CD4-positive, alpha-beta T cell treated with Interleukin-6 for 4 hours (primary cell): ENCODE measurements around the gene NETO2.
"Not testable (repeated sequence)": the region's sequence is repeated elsewhere in the genome, so short reads cannot be mapped to it uniquely, and the experiment has no call there.

ENCODE experiments used
- DNase-seq: peaks from one replicate; pipeline ENCODE4 v3.0.0-alpha.2; 2020; ENCODE audit warnings: mixed read lengths

NETO2 gene

GRCh38 chr16:47143677-47144558 lies at the start of gene NETO2:
Gene NETO2 (minus strand): TSS chr16:47143945. CDS start chr16:47143612, 333 bp downstream.
- DNase-seq = peak; percentile 70

DNA sequence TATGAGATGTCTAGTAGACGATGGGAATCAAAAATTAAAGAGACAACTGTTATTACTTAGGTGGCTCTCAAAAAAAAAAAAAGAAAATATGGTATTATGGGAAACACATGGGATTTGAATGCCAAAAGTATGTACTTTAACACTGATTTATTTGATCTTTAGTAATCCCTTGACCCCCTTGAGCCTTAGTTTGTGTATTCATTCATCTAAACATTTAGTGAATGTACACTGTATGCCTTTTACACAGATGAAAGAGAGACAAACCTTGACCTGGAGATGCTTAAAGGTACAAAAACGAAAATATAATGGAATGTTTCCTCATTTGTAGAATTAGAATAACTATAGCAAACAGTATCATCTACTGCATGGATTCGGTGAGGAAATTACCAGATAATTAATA lies 38.6 kb upstream of the NETO2 start:
- DNase-seq = no peak

DNA sequence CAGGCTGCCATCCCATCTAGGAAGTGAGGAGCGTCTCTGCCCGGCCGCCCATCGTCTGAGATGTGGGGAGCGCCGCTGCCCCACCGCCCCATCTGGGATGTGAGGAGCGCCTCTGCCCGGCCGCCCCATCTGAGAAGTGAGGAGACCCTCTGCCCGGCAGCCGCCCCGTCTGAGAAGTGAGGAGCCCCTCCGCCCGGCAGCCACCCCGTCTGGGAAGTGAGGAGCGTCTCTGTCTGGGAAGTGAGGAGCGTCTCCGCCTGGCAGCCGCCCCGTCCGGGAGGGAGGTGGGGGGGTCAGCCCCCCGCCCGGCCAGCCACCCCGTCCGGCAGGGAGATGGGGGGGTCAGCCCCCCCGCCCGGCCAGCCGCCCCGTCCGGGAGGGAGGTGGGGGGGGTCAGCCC lies 37.3 kb upstream of the NETO2 start:
- DNase-seq = not testable (repeated sequence)

DNA sequence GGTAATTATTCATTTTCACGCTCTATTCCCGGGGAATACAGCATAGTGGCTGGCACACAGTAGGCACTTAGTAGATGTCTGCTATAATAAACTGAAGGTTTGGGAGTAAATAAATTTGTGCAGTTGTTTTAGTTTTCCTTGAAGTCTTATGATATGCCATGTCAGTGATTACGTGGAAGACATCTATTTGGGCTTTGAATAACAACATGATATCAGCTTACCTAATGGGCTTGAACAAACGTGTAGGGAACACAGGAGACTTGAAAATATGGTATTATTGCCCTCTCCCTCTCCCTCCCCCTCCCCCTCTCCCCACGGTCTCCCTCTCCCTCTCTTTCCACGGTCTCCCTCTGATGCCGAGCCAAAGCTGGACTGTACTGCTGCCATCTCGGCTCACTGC lies 36.3 kb upstream of the NETO2 start:
- DNase-seq = no peak

DNA sequence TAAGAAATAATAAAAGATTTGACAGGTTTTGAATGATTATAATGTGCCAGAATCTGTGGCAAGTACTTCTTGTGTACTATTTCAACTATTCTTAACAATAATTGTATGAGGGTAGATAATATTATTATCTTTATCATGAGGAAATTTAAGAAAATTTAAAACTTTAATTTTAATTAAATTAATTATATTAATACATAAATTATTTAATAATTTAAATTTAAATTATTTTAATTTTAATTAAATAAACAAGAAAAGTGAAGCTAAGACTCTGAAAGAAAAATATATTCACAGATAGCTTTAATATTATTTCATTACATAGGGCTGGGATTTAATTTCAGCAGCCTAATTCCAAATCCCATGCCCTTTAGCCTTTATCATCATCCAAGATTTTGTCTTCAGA lies 31.4 kb upstream of the NETO2 start:
- DNase-seq = no peak

DNA sequence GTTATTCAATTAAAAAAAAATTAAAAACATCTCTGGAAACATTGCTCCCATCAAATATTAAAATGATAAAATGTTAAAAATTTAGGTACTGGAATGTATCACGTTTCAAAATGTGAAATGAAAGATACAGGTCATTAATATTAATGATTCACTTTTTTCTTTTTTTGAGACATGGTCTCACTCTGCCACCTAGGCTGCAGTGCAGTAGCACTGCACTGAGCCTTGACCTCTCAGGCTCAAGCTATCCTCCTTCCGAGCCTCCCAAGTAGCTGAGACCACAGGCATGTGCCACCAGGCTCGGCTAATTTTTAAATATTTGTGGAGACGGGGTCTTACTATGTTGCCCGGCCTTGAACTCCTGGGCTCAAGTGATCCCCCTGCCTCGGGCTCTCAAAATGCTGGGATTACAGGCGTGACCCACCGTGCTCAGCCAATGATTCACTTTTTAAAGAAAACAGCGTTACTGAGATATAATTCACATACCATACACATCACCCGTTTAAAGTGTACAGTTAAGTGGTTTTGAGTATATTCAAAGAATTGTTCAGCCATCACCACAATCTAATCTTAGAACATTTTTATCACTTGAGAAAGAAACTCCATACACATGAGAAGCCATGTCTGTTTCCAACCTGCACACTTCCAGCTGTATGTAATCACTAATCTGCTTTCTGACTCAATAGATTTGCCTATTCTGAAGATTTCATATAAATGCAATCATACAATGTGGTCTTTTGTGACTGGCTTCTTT lies 19.1 kb upstream of the NETO2 start:
- no peak for DNase-seq

- no peak for DNase-seq
Observed at GRCh38 chr16:47161464-47161863, 17.7 kb upstream of the NETO2 start.

DNA sequence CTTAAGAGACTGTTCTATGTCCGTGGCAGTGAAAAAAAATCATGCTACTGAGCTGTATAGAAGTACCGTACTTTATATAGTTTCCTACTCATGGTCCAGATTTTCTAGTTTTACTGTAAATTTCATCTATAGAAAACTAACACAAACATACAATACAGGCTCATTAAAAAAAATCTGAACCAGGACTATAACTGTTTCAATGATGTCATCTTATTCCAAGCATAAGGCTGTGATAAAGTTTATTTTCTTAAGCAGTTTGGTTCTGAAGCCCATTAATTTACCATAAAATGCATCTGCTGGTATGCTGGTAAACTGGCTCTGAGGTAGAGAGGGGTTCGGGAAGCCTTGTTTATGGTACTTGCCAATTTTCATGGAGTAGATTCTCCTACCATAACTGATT lies 16.7 kb upstream of the NETO2 start:
- no peak for DNase-seq

DNA sequence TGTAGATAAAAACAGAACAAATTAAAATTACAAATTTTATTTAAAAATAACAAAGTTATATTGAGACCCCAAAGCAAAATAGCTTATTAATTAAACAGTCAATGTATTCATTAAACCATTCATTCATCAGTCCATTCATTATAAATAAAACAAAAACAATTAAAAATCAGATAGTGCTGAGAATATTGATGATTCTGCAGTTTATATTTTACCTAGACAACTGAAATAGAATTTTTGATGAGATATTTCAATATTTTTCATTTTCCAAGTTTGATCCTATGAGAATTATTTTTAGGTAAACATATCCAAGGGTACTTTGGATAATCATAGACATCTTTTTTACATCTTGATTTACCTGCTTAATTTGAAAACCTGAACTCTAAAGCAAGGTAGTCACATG lies 15.2 kb upstream of the NETO2 start:
- DNase-seq = no peak

DNA sequence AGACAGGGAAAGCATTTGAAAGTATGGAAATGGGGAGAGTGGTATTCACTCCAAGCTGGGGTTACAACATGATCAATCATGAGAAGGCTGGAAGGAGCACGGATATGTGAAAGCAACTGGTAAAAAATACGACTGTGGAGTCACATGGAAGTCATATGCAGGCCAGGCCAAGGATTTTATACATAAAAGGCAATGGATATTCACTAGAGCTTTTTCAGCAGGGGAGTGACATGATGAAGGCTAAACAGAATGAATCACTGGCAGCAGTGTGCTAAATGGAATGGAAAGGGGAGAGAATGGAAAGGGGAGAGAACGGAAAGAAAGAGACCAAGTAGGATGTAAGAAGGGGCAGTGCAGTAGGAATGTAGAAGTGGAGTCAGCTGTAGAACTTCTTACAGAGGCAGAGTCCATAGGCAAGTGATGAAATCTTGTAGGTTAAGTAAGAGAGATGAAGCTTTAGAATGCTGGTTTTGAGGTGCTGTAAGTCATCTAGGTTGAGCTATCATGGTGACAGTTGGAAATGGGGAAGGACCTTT lies 13.0 kb upstream of the NETO2 start:
- DNase-seq = no peak

DNA sequence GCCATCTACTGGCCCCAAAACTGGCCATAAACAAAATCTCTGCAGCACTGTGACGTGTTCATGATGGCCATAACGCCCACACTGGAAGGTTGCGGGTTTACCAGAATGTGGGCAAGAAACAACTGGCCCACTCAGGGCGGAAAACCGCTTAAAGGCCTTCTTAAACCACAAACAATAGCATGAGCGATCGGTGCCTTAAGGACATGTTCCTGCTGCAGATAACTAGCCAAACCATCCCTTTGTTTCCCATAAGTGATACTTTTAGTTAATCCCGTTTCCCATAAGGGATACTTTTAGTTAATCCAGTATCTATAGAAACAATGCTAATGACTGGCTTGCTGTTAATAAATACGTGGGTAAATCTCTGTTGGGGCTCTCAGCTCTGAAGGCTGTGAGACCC lies 8.8 kb upstream of the NETO2 start:
- DNase-seq = not testable (repeated sequence)

DNA sequence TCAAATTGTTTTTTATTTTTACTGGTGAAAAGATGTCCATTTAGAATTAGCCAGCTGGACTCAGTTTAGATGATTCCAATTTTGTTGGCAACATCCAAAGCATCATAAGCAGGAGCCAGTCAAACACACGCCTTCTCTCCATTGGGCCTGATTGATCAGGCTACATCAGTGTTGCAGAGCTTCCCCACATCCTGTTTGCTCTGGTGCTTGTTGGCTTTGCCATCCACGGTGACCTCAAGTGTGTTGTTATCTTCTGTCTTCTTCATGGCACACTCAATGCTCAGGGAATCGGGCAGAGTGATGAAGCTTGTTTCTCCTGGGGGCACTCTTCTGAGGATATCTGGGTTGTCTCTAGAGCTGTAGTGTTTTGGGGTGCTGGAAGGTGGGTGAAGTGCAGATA lies 6.3 kb upstream of the NETO2 start:
- DNase-seq = no peak

DNA sequence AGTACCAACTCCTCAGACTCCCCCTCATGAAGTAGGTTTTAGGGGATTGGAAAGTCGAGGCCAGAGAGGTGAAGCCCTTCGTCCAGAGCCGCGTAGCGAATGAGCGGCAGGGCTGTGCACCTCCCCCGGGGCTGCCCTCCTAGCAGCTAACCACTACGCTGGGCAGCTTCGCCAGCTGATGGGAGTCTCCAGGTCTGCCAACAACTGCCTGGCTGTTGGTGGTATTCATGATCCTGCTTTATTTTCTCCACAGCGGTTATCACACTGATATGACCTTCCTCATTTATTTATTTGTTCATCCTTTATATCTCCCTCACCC lies 773 bp upstream of the NETO2 start:
- no peak for DNase-seq

DNA sequence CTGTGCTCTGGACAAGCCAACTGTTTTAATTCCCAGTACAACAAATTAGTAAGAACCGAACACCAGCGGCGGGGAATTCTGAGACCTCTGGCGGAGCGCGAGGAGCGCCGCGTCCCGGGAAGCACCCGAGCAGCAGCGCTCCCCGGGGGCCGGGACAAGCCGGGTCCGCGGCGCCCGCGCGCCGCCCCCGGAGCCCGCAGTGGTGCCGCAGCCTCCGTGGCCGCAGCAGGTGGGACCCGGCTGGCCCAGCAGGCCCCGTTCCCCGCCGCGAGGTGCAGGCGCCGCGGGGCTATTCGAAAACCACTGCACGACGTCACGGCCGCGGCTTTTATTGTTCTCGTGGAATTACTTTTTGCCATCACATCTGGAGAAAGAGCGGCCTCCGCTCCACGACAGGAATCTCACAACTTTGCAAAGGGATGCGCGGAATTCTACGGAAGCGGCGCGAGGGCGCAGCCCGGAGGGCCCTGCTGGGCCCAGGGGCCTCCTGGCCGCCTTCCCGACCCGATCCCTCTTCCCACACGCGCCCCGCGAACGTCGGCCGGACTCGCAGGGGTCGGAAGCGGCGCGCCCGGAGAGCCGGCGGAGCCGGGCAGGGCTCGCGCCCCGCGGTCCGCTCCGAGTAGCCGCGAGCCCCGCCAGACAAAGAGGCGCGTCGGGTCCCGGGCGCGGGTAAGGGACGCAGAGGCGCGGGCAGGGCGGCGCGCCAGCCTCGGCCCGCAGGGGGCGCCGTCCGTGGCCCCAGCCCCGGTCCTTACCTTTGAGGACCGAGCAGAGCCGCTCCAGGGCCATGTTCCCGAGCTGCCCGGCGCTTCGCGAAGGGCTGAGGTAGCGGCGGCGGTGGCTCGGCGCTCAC lies 696 bp downstream of the NETO2 start:
- peak; percentile 60 for DNase-seq

DNA sequence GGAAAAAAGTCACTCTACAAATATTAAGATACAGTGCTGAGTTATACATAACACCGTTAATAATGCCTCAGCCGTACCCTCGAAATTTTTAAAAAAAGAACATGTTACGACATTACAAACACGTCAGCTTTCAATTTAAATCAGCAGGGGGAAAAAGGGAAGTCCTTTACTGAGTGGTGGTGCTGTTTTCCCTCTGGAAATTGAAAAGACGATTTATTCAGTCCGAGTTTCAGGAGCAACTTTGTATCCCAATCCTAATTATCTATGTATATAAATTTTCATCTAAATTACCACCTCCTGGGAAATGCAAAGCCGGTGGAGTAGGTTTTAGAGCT lies 1.3 kb downstream of the NETO2 start:
- DNase-seq = no peak

DNA sequence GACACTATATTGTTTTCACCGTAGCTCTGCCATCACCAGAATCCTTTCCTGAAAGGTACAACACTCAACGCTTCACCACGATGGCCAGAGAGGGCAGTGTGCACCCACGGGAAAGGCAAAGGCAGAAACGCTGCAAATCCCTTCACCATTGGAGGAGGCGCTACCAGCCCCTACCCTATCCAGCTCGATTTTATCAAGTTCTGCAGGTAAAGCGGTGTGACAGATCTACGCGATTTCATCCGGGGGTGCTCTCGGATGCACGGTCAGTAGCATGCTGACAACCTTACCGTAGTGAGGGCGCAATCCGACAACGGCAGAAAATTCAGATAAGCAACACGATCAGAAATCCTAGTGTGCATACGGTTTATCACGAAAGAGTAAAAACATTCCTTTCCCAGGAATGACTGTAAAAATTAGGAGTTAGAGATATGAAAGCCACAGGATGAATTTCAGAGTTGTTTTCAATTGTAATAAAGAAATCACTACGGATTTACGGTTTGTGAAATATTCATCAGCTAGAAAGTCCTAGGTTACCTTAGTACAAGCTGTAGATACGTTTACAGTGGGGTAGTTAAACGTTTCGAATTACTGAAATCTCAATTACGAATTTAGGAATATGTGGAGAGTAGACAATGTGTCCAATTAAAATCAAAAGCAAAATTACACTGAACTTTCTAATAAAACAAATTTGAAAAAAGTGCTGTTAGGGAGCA lies 1.8 kb downstream of the NETO2 start:
- DNase-seq = peak; percentile 84

GRCh38 chr16:47140686-47141085 lies 3.1 kb downstream of the NETO2 start:
- no peak for DNase-seq

DNA sequence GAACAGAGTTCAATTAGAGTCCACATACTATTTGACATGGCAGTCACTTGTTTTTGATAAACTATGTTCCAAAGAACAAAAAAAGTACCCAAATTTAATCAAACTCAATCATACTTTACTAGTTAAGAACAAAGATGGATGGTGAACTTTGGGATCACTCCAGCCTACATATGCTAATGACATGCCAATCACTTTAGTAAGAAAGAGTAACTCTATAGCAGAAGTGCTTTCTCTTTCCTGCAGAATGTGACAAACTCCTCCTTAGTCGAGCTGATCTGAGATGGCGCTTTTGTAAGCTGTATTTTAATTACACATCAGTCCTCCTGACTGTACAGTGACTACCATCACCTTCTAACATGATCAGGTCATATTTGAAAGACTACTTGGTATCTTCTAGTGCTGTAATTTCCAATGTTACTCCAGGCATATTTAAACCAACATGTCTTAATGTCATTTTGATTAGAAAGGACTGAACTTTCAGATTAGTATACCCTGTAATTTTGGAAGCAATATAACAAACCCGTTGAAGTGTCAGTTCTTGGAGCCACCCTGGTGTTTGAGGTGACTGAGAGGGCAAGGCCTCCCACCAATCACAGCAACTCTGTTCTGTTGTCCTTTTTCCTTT lies 4.1 kb downstream of the NETO2 start:
- DNase-seq = no peak

GRCh38 chr16:47137925-47138324 lies 5.8 kb downstream of the NETO2 start:
- DNase-seq = peak; percentile 4

DNA sequence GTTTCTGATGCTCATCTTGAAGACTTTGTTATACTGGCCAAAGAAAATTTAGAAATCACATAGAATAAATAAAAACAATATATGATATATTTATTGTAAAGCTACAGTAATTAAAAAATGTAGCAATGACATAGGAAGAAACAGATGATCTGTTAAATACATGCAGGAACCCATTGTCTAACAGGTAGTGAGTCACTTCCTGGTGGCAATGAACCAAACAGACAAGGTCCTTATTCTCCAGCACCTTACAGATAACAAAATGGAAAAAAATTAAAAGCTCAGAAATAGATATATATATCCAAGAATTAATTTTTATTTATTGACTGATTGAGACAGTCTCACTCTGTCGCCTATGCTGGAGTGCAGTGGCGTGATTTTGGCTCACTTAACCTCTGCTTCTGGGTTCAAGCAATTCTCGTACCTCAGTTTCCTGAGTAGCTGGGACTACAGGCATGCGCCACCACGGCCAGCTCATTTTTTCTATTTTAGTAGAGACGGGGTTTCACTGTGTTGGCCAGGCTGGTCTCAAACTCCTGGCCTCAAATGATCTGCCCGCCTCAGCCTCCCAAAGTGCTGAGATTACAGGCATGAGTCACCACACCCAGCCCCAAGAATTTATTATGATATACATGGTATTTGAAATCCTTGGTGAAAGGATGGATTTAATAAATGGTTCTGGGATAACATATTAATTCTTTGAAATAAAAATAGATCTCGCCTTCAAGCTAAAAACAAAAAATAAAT lies 7.5 kb downstream of the NETO2 start:
- peak; percentile 8 for DNase-seq

- DNase-seq = no peak
Observed at GRCh38 chr16:47134550-47134949, 9.2 kb downstream of the NETO2 start.
